ENCODE results near the gene DAPP1. TPM values are rescaled to one million over a fixed set of nuclear protein-coding genes. Genes with fewer than 3 reads are reported as not detected.
A peak's percentile ranks its signal among the peaks of the same experiment; 100 is the strongest.

Gene DAPP1
- total RNA-seq, 1 experiment from 2014 or later, result not detected

DNA sequence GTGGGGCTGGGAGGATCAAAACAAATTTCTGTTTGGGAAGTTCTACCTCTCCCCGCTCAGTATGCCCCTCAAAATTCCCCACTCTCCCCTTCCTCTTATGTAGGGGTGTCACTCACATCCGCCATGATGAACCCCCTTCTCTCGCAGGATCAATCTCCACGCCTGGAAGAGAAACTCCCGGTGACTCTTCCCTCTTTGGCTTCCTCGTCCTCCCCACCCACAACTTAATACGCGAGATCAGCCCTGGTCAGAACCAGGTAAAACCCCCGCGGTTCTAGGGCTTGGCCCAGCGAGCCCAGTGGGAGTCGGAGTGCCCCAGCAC, 77.2 kb downstream of the DAPP1 start:
- DNase-seq (ENCODE audit: extremely low read depth, low read depth), result no peak

DNA sequence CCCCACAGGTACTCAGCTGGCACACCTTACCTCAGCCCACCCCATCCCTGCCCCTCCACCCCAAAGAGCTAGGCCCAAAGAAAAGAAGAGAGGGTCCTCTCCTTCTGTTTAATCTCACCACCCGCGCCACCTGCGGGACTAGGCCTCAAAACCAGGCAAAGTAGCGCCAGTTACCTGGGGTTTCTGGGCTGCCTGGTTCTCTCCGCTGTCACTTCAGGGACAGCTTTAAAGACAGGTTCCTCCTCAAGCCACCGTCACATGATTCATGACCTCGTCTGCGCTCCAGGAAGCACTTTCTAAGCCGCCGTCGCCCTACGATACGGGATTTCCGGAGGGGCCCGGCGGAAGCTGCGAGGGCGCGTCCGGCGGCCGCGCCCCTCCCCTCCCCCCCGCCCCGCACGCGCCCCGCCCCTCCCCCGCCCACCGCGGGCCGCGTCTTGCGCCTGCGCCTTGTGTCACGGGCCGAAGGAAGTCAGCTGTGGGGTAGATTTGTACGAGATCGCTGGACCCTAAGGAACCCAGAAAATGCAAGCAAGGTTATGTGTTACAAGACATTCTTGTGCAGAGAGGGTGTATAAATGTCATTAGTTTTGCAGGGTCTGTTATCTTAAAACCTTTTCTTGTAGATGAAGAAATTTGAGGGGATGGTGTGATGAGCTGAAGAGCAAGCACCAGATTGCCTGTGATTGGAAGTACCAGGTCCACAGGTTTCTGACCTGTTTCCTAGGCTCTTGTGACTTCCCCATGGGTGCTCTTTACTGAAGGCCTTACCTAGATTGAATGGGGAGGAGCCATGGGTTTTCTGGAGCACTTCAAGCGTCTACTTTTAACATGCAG, 77.8 kb downstream of the DAPP1 start, which contains the start of gene LAMTOR3:
Gene LAMTOR3 (minus strand): TSS at position 267 of the 837 bp plus-strand sequence. CDS start 464 bp downstream, outside the sequence.
- DNase-seq (ENCODE audit: extremely low read depth, low read depth), result peak; percentile 82

DNA sequence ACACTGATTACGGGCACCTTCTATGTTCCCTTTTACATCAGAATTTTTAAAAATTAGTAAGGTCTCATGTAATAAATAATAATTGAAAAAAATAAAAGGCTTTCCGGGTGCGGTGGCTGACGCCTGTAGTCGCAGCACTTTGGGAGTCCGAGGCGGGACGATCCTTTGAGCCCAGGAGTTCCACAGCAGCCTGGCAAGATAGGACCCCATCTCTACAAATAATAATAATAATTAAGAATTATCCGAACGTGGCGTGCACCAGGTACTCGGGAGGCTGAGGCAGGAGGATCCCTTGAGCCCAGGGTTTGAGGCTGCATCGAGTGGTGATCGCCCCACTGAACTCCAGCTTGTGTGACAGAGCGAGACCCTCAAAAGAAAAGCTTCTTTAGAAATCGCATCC, 78.4 kb downstream of the DAPP1 start:
- DNase-seq (ENCODE audit: extremely low read depth, low read depth), result no peak

DNA sequence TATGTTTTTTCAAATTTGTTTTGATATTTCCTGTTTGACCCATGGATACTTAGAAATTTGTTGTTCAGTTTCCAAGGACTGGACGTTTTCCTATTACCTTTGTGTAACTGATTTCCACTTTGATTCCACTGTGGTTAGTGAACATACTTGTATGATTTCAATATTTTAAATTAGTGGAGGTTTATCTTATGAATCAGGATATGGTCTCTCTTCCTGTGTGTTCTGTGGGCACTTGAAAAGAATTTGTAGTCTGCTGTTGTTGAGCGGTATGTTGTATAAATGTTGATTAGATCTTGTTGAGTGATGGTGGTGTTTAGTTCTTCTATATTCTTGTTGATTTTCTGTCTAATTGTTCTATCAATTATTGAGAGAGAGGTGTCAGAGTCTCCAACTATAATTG, 98.8 kb downstream of the DAPP1 start:
- DNase-seq (ENCODE audit: extremely low read depth, low read depth), result no peak

DNA sequence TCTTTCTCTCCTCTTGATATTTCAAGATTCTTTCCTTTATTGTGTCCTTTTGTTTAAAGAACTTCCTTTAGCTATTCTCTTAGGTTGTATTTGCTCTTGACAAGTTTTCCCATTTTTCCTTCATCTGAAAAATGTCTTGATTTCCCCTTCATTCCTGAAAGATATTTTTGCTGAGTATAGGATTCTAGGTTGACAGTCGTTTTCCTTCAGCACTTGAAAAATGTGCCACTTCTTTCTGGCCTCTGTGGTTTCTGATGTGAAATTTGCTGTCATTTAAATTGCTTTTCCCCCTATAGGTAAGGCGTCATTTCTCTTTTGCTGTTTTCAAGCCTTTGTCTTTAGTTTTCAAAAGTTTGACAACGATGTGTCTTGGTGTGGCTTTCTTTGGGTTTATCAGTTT, 100.9 kb downstream of the DAPP1 start:
- no peak for DNase-seq (ENCODE audit: extremely low read depth, low read depth)

DNA sequence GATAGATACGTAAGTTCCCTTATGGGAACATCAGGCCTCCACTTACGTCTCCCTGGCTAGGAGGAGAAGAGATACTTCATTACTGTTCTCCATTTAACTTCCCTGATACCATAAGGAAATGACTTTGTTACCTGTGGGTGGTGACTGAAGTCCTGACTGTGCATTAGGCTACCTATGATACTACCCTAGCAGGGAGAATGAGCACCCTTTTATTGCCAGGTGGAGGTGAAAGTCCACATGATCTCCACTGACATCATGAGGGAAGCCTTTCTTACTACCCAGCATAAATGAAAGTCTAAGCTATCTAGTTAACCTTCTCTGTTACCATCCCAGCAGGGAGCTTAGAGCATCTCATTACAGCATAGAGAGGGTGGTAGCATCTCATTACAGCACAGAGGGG, 102.0 kb downstream of the DAPP1 start:
- DNase-seq (ENCODE audit: extremely low read depth, low read depth), result no peak

Other genes with a start within 250 kb of the DAPP1 start
- gene MTTP, start 242.0 kb upstream of the DAPP1 start, total RNA-seq (2014; rRNA removed; shearing (Covaris generic)), result 0.05 TPM in 1 of 2 replicates, not detected in the other
- gene C4orf54, start 159.0 kb upstream of the DAPP1 start, total RNA-seq (2014; rRNA removed; shearing (Covaris generic)), result 0.05 and 0.06 TPM in 2 replicates
- gene LAMTOR3, start 77.6 kb downstream of the DAPP1 start, total RNA-seq (2014; rRNA removed; shearing (Covaris generic)), result 42.3 and 44.7 TPM in 2 replicates
- gene DNAJB14, start 129.8 kb downstream of the DAPP1 start, total RNA-seq (2014; rRNA removed; shearing (Covaris generic)), result 27.6 and 29.8 TPM in 2 replicates
- 424 and 447 TPM in 2 replicates for gene H2AZ1, start 133.4 kb downstream of the DAPP1 start, total RNA-seq (2014; rRNA removed; shearing (Covaris generic))